Activated CD8-positive, alpha-beta memory T cell treated with anti-CD3 and anti-CD28 coated beads for 4 hours (primary cell): ENCODE measurements around the gene P4HA2.

Experiments used
- DNase-seq, 2 donors: peaks; one replicate each; pipeline ENCODE4 v3.0.0-alpha.2; 2020; ENCODE audit warnings: low read depth in 2 of 2

The P4HA2 gene

DNA sequence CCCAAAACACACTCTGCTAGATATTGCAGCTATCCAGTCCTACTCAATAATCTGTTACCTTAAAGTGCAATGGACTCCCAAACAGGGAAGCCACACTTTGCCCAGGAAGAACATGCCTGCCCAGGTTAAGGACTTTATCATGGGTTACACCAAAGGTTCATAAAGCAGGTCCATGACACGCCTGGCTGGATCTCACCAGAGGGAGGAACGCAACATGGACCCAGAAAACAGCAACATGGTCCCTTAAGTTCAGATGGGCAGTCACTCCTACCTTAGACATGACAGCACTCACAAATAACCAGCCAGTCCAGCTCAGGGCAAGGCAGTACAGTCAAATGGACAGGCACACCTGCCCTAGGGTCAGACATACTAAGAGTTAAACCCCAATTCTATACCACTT lies 3.8 kb downstream of the P4HA2 start:
- no peak for DNase-seq

- DNase-seq, result no peak
Measured at GRCh38 chr5:132222649-132223038, 5.0 kb downstream of the P4HA2 start.

- no peak for DNase-seq
Measured at GRCh38 chr5:132221781-132222648, 5.6 kb downstream of the P4HA2 start.

DNA sequence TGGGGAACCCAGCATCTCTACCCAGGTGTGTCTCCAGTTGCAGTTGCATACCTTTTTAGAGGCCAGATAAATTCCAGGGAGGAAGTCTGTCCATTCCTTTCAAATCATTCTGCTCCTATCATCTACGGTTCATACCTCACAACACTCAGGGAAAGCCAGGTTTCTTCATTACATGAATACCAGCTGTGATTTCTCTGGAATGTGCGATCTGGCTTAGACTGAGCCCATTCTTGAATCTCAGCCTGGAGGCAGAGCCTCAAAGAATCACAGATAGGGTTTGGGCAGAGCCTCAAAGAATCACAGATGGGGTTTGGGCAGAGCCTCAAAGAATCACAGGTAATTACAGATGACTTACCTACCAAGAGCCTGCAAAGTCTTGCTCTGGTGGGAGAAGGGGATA lies 7.2 kb downstream of the P4HA2 start:
- no peak for DNase-seq

DNA sequence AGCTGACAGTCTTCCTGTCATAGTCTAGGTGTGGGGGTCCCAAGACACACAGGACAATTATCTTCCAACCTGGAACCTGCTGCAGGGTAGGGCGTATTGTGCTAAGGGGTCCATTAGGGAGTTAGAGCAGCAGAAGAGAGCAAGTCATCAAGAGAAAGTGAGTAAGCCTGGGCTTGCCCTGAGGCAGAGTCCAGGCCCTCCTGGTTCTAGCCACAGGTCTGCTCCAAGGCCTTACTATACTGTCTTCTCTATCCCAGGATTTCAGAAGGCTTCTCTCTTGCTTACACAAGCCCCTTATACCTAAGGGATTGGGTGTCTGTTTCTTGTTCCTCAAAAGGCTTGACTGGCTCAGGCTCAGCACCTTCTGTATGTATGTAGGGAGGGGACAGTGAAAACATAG lies 7.7 kb downstream of the P4HA2 start:
- no peak for DNase-seq

GRCh38 chr5:132219289-132219970 lies 8.2 kb downstream of the P4HA2 start:
- no peak for DNase-seq

GRCh38 chr5:132218321-132218720 lies 9.3 kb downstream of the P4HA2 start:
- DNase-seq, result no peak

GRCh38 chr5:132215329-132215728 lies 12.3 kb downstream of the P4HA2 start:
- DNase-seq, result no peak

- DNase-seq, result no peak
Measured at GRCh38 chr5:132214491-132214890, 13.2 kb downstream of the P4HA2 start.

DNA sequence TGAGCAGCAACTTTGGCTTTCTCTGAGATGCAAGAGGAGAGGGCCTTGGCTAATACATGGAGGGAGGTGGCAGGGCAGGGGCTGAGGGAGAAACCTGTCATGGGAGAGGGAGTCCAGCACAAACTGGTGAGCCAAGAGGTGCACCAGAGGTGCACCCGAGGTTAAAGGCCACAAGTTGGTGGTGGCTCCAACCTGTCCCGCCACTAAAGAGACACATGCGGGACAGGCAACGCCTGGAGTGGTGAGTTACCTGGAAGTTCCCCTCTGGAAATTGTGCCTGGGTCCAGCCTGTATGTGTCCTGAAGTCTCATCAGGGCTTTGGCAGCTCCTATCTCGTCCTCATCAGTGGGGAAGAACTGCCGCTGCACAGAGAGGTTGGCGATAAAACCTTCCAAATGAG lies 14.0 kb downstream of the P4HA2 start:
- no peak for DNase-seq

DNA sequence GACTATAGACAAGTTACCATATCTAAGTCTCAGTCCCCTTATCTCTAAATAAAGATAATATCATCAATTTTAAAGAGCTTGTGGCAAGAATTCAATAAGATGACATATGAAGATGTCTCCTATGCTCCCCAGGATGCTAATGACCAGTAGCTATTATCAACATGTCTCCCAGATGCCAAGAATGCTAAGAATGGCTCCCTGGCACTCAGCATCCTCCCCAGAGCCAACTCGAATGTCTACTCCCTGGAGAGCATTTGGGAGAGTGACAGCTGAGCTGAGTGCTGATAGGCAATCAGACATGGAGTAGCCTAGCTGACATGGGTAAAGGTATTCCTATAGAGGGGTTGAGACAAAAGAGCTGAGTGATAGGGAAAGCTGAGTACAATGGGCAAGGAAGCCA lies 15.9 kb downstream of the P4HA2 start:
- DNase-seq, result no peak

- no peak for DNase-seq
Measured at GRCh38 chr5:132210944-132211343, 16.7 kb downstream of the P4HA2 start.

DNA sequence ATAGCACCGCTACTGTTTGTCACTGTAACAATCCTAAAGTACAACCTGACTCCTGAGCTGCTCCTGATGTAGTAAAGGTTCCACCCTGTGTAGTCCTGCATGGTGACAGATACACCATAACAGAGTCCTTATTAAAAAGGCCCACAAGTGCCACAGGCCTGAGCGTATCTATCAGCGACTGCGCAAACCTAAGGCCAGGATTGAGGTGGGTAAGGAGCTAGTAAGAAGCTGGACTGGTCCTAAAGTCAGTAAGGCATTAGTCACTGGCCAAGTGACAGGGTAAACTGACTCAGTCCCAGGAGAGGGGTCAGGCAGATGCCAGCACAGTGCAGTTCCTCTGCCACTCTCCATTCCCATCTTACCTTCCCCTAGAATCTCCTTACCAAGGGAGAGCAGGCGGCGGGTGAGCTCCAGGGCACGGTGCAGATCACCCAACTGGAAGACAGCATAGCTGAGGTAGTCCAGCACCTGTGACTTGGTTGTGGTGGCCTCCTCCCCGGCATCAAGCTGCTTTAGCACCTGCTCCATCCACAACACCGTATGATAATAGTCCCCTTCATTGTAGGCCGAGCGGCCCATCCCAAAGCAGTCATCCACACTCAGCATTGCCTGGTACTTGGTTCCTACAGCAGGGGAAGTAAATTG lies 17.6 kb downstream of the P4HA2 start:
- DNase-seq, result no peak

GRCh38 chr5:132209131-132209530 lies 18.5 kb downstream of the P4HA2 start:
- no peak for DNase-seq

GRCh38 chr5:132207778-132208177 lies 19.9 kb downstream of the P4HA2 start:
- no peak for DNase-seq

GRCh38 chr5:132206782-132207181 lies 20.9 kb downstream of the P4HA2 start:
- no peak for DNase-seq

DNA sequence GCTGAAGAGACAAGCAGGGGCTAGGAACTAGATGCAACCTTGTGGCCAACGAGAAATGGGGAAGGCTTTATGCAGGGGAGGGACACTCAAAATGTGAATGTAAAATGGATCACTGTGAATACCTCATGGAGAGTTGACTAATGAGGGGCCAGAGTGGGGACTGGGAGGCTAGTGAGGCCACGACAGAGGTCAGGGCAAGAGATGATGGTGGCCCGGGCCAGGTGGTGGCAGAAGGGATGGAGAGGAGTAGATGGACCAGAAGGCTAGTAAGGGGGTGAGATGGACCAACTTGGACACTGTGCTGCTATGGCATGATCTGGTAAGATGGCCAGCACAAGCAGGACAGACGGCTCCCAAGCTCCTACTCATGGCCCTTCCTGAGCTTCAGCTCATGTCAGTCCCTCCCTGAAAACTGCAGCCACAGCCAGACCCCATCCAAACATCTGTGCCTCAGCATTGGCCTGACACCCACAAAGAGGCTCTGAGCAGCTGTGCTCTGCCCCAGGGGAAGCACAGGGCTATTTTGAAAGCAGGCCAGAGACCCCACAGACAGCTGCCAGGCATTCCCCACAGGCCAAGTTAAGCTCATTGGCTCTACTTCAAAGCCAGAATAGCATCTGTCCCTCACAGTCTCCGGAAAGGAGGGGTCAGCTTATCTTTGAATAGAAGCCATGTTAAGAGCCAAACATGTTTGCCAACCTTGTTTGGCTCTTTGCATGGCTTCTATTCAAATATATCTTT lies 22.1 kb downstream of the P4HA2 start:
- no peak for DNase-seq

DNA sequence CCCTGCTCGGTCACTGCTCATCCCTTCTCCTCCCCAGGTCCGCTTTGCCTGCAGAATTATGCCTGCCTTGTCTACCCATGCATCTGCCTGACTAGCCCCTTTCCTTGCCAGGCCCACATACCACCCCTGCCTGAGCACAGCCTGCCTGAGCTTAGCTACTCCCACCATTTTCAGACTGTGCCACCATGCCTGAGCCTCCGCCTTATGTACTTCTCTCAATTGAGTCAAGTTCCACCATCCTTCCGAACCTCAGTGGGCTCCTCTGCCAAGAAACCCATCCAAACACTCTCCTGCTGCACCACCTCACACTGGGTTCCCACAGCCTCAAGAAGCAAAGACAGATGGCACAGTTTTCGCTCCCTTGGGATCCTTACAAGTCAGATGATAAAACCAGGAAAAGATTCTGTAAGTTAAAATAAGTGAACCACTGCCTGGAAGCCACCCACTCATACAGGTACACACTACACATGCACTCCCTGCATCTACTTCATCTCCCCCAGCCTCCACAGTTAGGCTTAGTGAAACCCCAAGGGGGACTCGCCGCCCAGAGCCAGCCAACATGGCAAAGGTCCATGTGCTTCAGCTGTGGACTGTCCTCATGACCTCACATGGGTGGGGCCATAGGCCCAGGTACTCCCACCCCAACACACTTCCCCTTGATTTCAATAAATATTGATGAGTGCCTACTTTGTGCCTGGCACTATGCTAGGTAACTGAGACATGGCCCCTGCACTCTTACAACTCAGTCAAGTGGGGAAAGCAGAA lies 23.1 kb downstream of the P4HA2 start:
- no peak for DNase-seq

GRCh38 chr5:132203916-132204315 lies 23.7 kb downstream of the P4HA2 start:
- no peak for DNase-seq

DNA sequence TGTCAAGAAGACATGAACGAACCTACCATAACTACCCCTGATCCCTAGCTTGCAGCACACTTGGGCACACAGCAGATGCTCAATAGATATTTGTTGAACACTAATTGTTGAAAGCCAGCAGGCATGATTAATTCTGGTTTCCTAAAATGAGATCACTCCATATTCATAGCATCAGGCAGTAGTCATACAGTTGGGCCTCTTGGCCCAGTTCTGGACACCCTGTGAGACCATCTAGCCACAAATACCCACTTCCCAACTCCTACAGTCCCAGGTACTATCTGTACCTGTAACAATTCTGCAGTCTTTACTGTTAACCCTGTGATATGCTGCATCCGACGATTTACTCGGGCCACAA lies 24.2 kb downstream of the P4HA2 start:
- no peak for DNase-seq

DNA sequence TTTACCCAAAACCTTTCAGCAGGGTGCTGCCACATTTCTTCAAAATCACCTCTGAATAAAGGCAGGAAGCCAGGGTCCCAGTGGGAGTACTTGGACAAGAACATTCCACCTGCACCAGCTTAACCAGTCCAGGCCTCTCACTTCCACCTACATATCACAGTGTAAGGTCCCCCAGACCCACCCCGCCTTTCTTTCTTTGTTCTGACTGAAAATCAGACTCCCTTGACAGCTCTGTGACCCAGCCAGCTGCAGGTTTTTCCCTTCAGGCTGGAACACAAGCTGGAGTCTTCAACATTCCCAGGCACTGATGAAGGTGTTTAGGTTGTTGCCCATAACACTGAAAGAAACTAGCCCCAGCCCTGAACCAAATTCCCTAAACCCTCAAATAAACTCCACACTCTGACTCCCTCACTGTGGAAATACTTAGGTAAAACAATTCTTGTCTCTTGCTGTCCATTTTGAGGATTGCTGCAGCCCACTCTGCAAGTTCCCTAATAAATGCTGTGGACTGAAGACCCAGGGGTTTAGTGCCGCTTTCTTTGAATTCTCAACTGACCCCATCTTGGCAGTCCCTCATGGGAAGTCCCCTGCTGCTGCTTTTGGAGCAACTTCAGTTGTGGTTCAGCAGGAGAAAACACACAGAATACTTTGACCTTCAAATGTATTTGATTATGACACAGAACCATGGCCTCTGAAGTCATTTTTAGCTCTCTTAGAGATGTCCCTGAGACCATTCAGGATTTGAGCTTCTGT lies 24.8 kb downstream of the P4HA2 start:
- DNase-seq, result no peak
